Choroid plexus epithelial cell (primary cell): ENCODE data around the gene PGD.

Experiments used
- DNase-seq: peaks from one replicate; pipeline ENCODE4 v3.0.0-alpha.2; 2010; ENCODE audit warnings: low read depth
- H3K4me3 ChIP-seq: 2 replicates; pipeline ENCODE4 v1.5.1; 2011; ENCODE audit warnings: low read depth, mild to moderate bottlenecking, control low read depth, low read length, moderate library complexity
- TF ChIP-seq, protein P1 (sequence below): conservative IDR thresholded peaks from 2 replicates; pipeline ENCODE4 v1.5.1; 2011; ENCODE audit warnings: low read depth, mild to moderate bottlenecking, control low read depth, inconsistent platforms, low read length, moderate library complexity

Gene PGD

GRCh38 chr1:10459184-10459583 lies 60.3 kb downstream of the PGD start:
- peak; percentile 95 for DNase-seq
- TF ChIP-seq, protein P1, sequence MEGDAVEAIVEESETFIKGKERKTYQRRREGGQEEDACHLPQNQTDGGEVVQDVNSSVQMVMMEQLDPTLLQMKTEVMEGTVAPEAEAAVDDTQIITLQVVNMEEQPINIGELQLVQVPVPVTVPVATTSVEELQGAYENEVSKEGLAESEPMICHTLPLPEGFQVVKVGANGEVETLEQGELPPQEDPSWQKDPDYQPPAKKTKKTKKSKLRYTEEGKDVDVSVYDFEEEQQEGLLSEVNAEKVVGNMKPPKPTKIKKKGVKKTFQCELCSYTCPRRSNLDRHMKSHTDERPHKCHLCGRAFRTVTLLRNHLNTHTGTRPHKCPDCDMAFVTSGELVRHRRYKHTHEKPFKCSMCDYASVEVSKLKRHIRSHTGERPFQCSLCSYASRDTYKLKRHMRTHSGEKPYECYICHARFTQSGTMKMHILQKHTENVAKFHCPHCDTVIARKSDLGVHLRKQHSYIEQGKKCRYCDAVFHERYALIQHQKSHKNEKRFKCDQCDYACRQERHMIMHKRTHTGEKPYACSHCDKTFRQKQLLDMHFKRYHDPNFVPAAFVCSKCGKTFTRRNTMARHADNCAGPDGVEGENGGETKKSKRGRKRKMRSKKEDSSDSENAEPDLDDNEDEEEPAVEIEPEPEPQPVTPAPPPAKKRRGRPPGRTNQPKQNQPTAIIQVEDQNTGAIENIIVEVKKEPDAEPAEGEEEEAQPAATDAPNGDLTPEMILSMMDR, result no peak
- no peak overlapping the region for H3K4me3 ChIP-seq

DNA sequence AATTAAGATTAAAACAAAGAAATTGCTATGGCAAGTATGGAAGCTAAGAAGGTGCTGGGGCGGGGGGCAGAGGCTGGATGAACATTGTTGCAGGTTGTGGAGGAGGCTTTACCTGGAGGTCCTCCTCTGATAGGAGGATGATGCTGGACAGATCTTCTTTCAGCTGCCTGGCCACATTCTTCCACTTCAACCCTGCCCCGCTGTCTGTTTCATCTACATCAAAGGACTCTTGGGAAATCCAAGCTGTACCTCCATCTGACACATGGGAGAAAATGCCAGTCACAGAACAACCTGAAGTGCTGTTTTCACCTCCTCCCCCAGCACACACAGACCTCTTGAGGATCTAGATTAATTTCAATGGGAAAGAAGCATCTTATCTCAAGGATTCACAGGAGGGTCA lies 68.2 kb downstream of the PGD start:
- TF ChIP-seq, protein P1, result no peak
- no peak for DNase-seq

GRCh38 chr1:10470043-10470442 lies 71.2 kb downstream of the PGD start:
- TF ChIP-seq, protein P1, result no peak
- DNase-seq, result no peak

More for the DNA sequence above, 68.2 kb downstream of the PGD start:
- H3K4me3 ChIP-seq, result no peak overlapping the region

More at GRCh38 chr1:10470043-10470442, 71.2 kb downstream of the PGD start:
- no peak overlapping the region for H3K4me3 ChIP-seq
